Uterus (tissue), 4 donors: ENCODE results near the gene TBPL2. TPM values are rescaled to one million over a fixed set of nuclear protein-coding genes. Genes with fewer than 3 reads are reported as not detected.

ENCODE experiments used
- DNase-seq, 2 donors: peaks; one replicate each; pipeline ENCODE4 v3.0.0-alpha.2; 2019 to 2020
- H3K27ac ChIP-seq, 2 donors: fragments of 200-600 bp; sonication (generic); 1 replicate in 1 of 2; 2 replicates in 1 of 2; pipeline ENCODE4 v1.5.1; 2016 to 2018
- H3K27me3 ChIP-seq, 2 donors: fragments of 200-600 bp; sonication (generic); one replicate each; pipeline ENCODE4 v1.5.1; 2018 to 2019; ENCODE audit warnings: control low read depth in 1 of 2
- H3K36me3 ChIP-seq, 2 donors: fragments of 200-600 bp; sonication (generic); one replicate each; pipeline ENCODE4 v1.5.1; 2019; ENCODE audit warnings: control low read depth in 1 of 2
- H3K4me1 ChIP-seq, 2 donors: fragments of 200-600 bp; sonication (generic); one replicate each; pipeline ENCODE4 v1.5.1; 2018 to 2019; ENCODE audit warnings: control low read depth in 1 of 2
- H3K4me3 ChIP-seq, 2 donors: fragments of 200-600 bp; sonication (generic); 1 replicate in 1 of 2; 2 replicates in 1 of 2; pipeline ENCODE4 v1.5.1; 2018 to 2019; ENCODE audit warnings: mild to moderate bottlenecking in 1 of 2
- H3K9me3 ChIP-seq, 2 donors: fragments of 200-600 bp; sonication (generic); one replicate each; pipeline ENCODE4 v1.5.1; 2019; ENCODE audit warnings: control low read depth in 1 of 2
- CTCF ChIP-seq, 4 experiments: fragments of 200-600 bp in 2 of 4; fragments of 450-650 bp in 2 of 4; sonication (generic) in 2 of 4; IDR thresholded peaks; one replicate each; pipeline ENCODE4 v1.5.1; 2016 to 2019; ENCODE audit warnings: antibody characterized with exemption in 4 of 4, mild to moderate bottlenecking in 2 of 4, moderate library complexity in 1 of 4
- POLR2A ChIP-seq, 2 donors: fragments of 450-650 bp; IDR thresholded peaks; one replicate each; pipeline ENCODE4 v1.6.1; 2016; ENCODE audit warnings: antibody characterized with exemption in 2 of 2, mild to moderate bottlenecking in 1 of 2, moderate library complexity in 1 of 2
- intact Hi-C: fragments of 100-400 bp; cut with DNase I; formaldehyde crosslinking; loops from one replicate; pipeline ENCODE4 v1.15.1; 2023; ENCODE audit warnings: low total_unique reads
- total RNA-seq, 4 donors: library from RNA; depleted of rRNA in 3 of 4; stranded (reverse); fragments of >200 nt in 3 of 4; gene quantifications; one replicate each; pipeline versions ENCODE4 v1.1.0 to v1.2.4, GENCODE V29; 2014 to 2023
- donor health status: DM: yes; HTN: yes; CAD: no.

TBPL2 gene
- total RNA-seq, 4 donors from 2014 or later, result not detected

- Histone ChIP-seq H3K4me3 (no peak overlapping the region), H3K4me1 (no peaks in the 10 kb centered on the region), H3K27me3 (no peaks in the 10 kb centered on the region), H3K27ac (no peak overlapping the region), H3K9me3 (no peaks in the 10 kb centered on the region), H3K36me3 (no peaks in the 10 kb centered on the region)
- DNase-seq, result no peak
- intact Hi-C loops, result no loop called here
- TF ChIP-seq CTCF (IDR thresholded peaks at IDR 0.05) (no peak), POLR2A (IDR thresholded peaks at IDR 0.05) (no peak)
Observed at GRCh38 chr14:55389330-55389729, 51.1 kb downstream of the TBPL2 start.

GRCh38 chr14:55388160-55388559 lies 52.3 kb downstream of the TBPL2 start:
- Histone ChIP-seq H3K4me3 (no peak overlapping the region), H3K36me3 (no peaks in the 10 kb centered on the region), H3K4me1 (no peaks in the 10 kb centered on the region), H3K27me3 (no peaks in the 10 kb centered on the region), H3K9me3 (no peaks in the 10 kb centered on the region), H3K27ac (no peak overlapping the region)
- TF ChIP-seq CTCF (IDR thresholded peaks at IDR 0.05) (no peak), POLR2A (IDR thresholded peaks at IDR 0.05) (no peak)
- intact Hi-C loops, result no loop called here
- no peak for DNase-seq

- TF ChIP-seq CTCF (IDR thresholded peaks at IDR 0.05) (no peak), POLR2A (IDR thresholded peaks at IDR 0.05) (no peak)
- intact Hi-C loops, result no loop called here
- DNase-seq, result no peak
- Histone ChIP-seq H3K4me1 (no peaks in the 10 kb centered on the region), H3K27me3 (no peaks in the 10 kb centered on the region), H3K27ac (no peak overlapping the region), H3K4me3 (no peak overlapping the region), H3K36me3 (no peaks in the 10 kb centered on the region), H3K9me3 (no peaks in the 10 kb centered on the region)
Observed at GRCh38 chr14:55387121-55387520, 53.3 kb downstream of the TBPL2 start.

- DNase-seq, result no peak
- no peaks in the 10 kb centered on the region for H3K9me3 ChIP-seq
- intact Hi-C loops, result no loop called here
- no peaks in the 10 kb centered on the region for H3K36me3 ChIP-seq
- no peak overlapping the region for H3K4me3 ChIP-seq
- no peak overlapping the region for H3K27ac ChIP-seq
- TF ChIP-seq CTCF (IDR thresholded peaks at IDR 0.05) (no peak), POLR2A (IDR thresholded peaks at IDR 0.05) (no peak)
- H3K4me1 ChIP-seq, result no peaks in the 10 kb centered on the region
- H3K27me3 ChIP-seq, result no peaks in the 10 kb centered on the region
Observed at GRCh38 chr14:55386037-55386808, 54.2 kb downstream of the TBPL2 start.

- Histone ChIP-seq H3K4me1 (no peaks in the 10 kb centered on the region), H3K27ac (no peak overlapping the region)
- intact Hi-C loops, result no loop called here
Observed at GRCh38 chr14:55384536-55384935, 55.9 kb downstream of the TBPL2 start.

More at GRCh38 chr14:55384536-55384935, 55.9 kb downstream of the TBPL2 start:
- TF ChIP-seq CTCF (IDR thresholded peaks at IDR 0.05) (no peak), POLR2A (IDR thresholded peaks at IDR 0.05) (no peak)
- Histone ChIP-seq H3K36me3 (no peaks in the 10 kb centered on the region), H3K4me3 (no peak overlapping the region), H3K27me3 (no peaks in the 10 kb centered on the region), H3K9me3 (no peaks in the 10 kb centered on the region)
- no peak for DNase-seq
